ENCODE measurements around the gene CACNG1. TPM values are rescaled to one million over a fixed set of nuclear protein-coding genes. Genes with fewer than 3 reads are reported as not detected.
"Not testable (repeated sequence)": the region's sequence is repeated elsewhere in the genome, so short reads cannot be mapped to it uniquely, and the experiment has no call there.

Gene CACNG1
- total and polyA plus RNA-seq, 8 donors: not detected

GRCh38 chr17:67040652-67041051 is 3.7 kb upstream of the CACNG1 start:
- DNase-seq (no peak), ATAC-seq (no peak)
- intact Hi-C loops (cut with DNase I): no loop called here
- H3K36me3 ChIP-seq: no peaks in the 10 kb centered on the region
- no peaks in the 10 kb centered on the region for H3K9me3 ChIP-seq
- TF ChIP-seq, protein P1, sequence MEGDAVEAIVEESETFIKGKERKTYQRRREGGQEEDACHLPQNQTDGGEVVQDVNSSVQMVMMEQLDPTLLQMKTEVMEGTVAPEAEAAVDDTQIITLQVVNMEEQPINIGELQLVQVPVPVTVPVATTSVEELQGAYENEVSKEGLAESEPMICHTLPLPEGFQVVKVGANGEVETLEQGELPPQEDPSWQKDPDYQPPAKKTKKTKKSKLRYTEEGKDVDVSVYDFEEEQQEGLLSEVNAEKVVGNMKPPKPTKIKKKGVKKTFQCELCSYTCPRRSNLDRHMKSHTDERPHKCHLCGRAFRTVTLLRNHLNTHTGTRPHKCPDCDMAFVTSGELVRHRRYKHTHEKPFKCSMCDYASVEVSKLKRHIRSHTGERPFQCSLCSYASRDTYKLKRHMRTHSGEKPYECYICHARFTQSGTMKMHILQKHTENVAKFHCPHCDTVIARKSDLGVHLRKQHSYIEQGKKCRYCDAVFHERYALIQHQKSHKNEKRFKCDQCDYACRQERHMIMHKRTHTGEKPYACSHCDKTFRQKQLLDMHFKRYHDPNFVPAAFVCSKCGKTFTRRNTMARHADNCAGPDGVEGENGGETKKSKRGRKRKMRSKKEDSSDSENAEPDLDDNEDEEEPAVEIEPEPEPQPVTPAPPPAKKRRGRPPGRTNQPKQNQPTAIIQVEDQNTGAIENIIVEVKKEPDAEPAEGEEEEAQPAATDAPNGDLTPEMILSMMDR (IDR thresholded peaks at IDR 0.05): no peak
- H3K4me3 ChIP-seq: no peak overlapping the region
- H3K27me3 ChIP-seq: no peaks in the 10 kb centered on the region
- H3K27ac ChIP-seq: no peak overlapping the region
- H3K4me1 ChIP-seq: no peaks in the 10 kb centered on the region

GRCh38 chr17:67041119-67041518 is 3.2 kb upstream of the CACNG1 start:
- H3K27me3 ChIP-seq; H3K36me3 ChIP-seq; DNase-seq; H3K4me3 ChIP-seq; H3K9me3 ChIP-seq; intact Hi-C loops (cut with DNase I); ATAC-seq; H3K4me1 ChIP-seq; H3K27ac ChIP-seq: not testable (repeated sequence)

GRCh38 chr17:67041531-67041930 is 2.8 kb upstream of the CACNG1 start:
- Histone ChIP-seq H3K4me1 (no peaks in the 10 kb centered on the region), H3K4me3 (no peak overlapping the region), H3K27ac (no peak overlapping the region), H3K27me3 (no peaks in the 10 kb centered on the region), H3K9me3 (no peaks in the 10 kb centered on the region), H3K36me3 (no peaks in the 10 kb centered on the region)
- no peak for DNase-seq
- intact Hi-C loops (cut with DNase I): no loop called here
- TF ChIP-seq, protein P1 (IDR thresholded peaks at IDR 0.05): no peak
- ATAC-seq: no peak

DNA sequence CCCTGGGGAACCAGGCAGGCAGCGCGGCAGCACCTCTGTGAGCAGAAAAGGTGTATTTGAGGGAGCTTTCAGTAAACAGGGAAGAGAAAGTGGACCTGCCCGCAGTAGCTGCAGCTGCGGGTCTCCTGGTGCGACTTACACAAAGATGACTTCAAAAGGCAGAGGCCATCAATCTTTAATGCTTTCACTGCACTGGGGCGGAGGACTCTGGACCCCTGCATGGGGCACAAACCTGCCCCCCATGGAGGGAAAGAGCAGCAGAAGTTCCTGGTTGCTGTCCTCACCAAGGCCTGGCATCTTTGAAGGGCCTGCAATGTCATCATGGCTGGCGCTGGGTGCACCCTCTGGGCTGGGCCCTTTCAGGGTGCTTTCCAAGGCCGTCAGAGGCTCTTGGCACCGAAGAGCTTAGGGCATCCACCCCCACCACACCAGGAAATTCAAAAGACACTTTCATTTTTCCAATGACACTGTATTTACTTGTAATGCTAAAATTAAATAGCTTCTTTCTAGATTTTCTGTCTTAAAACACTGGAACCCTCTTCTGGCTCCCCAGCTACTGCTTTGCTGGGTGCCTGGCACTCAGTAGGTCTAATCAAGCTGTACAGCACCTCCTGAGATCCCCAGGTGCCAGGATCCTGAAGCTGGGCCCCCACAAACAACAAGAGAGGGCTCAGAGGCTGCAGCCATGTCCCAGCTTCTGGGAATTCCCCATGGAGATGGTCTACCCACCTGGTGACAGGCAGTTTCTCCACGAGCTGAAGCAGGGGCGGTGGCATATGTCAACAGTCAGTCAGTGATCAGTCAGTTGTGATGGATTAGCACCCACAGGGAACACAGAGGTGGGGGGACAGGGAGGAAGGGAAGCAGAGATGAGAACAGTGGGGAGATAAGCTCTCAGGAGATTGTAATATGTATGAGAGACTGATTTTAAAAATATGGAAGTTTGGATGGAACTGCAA is 2.1 kb upstream of the CACNG1 start:
- Histone ChIP-seq H3K36me3 (no peaks in the 10 kb centered on the region), H3K4me1 (no peaks in the 10 kb centered on the region), H3K9me3 (peaks cover 0 to 3% of the 10 kb centered on the region in 2 donors), H3K27ac (no peak overlapping the region), H3K4me3 (no peak overlapping the region), H3K27me3 (no peaks in the 10 kb centered on the region)
- intact Hi-C loops (cut with DNase I): no loop called here
- TF ChIP-seq, protein P1 (IDR thresholded peaks at IDR 0.05): no peak
- DNase-seq (no peak), ATAC-seq (no peak)

DNA sequence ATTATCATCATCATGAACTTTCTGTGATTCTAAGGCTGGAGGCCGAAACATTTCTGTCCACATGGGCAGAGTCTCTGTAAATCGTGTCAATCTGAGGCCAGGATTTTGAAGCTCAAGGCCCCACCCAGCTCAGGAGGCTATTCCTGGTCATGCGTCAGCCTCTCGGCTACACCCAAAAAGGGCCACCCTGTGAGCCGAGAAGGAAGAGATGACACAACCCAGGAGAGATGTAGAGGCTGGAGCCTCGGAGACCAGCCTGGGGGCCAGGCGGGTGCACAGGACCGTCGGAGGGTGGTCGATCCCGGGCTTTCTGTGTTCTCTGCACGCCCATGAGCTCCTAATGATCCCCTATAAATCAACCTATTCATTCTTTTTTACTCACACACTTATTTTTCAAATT is 1.1 kb upstream of the CACNG1 start:
- TF ChIP-seq, protein P1 (IDR thresholded peaks at IDR 0.05): no peak
- DNase-seq: no peak
- Histone ChIP-seq H3K9me3 (peaks cover 0 to 14% of the 10 kb centered on the region in 2 donors), H3K4me3 (no peak overlapping the region), H3K27me3 (no peaks in the 10 kb centered on the region), H3K36me3 (no peaks in the 10 kb centered on the region), H3K4me1 (no peaks in the 10 kb centered on the region), H3K27ac (no peak overlapping the region)
- intact Hi-C loops (cut with DNase I): no loop called here
- no peak for ATAC-seq

Data from left lung (tissue), 10 donors.